ENCODE data around the gene TXLNB.

TXLNB gene

GRCh38 chr6:139291813-139292619 lies at the start of gene TXLNB:
TSS of gene TXLNB (minus strand) at chr6:139291998. CDS start at chr6:139288899, 3,099 bp downstream.
- no peak for TF ChIP-seq CTCF (IDR thresholded peaks at IDR 0.05)

- no peak for TF ChIP-seq CTCF (IDR thresholded peaks at IDR 0.05)
Measured at GRCh38 chr6:139341060-139341459, 49.3 kb upstream of the TXLNB start.

GRCh38 chr6:139338795-139339194 lies 47.0 kb upstream of the TXLNB start:
- no peak for TF ChIP-seq CTCF (IDR thresholded peaks at IDR 0.05)

- TF ChIP-seq CTCF (IDR thresholded peaks at IDR 0.05), result no peak
Measured at GRCh38 chr6:139337830-139338229, 46.0 kb upstream of the TXLNB start.

- no peak for TF ChIP-seq CTCF (IDR thresholded peaks at IDR 0.05)
Measured at GRCh38 chr6:139337001-139337400, 45.2 kb upstream of the TXLNB start.

- TF ChIP-seq CTCF (IDR thresholded peaks at IDR 0.05), result no peak
Measured at GRCh38 chr6:139336488-139336887, 44.7 kb upstream of the TXLNB start.

GRCh38 chr6:139335447-139336210 lies 43.8 kb upstream of the TXLNB start:
- TF ChIP-seq CTCF (IDR thresholded peaks at IDR 0.05), result no peak
